ENCODE results near the gene GPR152. TPM values are rescaled to one million over a fixed set of nuclear protein-coding genes. Genes with fewer than 3 reads are reported as not detected.

The GPR152 gene
- total and polyA plus RNA-seq, 2 of the 8 experiments (the other 6 are each of a cell fraction or from before 2014, with no cell fraction given): not detected

DNA sequence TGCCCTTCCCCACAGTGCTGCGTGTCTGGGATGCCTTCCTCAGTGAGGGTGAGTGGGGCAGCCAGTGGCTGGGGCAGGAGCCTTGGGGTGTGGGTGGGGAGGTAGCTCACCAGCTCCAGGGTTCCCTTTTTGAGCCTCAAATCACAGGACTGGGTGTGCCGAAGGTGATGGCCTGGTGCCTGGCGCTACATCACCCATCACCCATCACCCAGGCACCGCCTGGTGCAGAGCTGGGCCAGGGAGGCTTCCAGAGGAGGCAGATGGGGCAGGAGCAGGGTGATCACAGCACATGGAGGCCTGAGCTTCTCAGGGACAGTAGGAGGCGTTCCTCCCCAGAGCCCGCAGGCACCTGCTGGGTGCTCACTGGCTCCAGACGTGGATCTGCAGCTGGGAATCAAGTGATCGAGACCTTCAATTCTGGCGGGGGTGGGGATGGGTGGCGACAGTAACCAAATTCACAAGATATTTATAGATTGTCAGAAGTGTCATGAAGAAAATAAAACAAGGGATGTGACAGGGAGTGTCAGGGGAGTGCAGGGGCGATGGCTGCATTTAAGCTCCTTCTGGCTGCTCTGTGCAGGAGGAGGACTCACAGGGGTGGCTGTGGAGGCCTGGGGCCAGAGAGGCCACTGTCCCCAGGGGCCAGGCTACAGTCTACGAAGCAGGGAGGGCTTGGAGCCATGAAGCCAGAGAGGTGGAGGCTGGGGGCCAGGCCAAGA, 45.4 kb downstream of the GPR152 start (continued):
- TF ChIP-seq CHD1 (IDR thresholded peaks at IDR 0.05; ENCODE audit: low read depth, low read length) (no peak), CEBPB (IDR thresholded peaks at IDR 0.05; ENCODE audit: low read depth, low read length) (no peak), KDM4A (IDR thresholded peaks at IDR 0.05; ENCODE audit: low read depth, low read length, severe bottlenecking) (no peak), SP1 (IDR thresholded peaks at IDR 0.05; ENCODE audit: low read depth, low read length) (no peak)

Measured in H1 (cell line).